ENCODE data around the gene GNAO1.

Gene GNAO1

GRCh38 chr16:56197192-56197992 is 6.1 kb downstream of the GNAO1 start:
- Histone ChIP-seq H3K27me3 (ENCODE audit: control insufficient read depth in 1 of 2, insufficient read depth in 2 of 2, low read length in 2 of 2) (peaks cover 33% of the 10 kb centered on the region in 2 donors), H3K4me1 (ENCODE audit: control insufficient read depth in 1 of 2, insufficient read depth in 2 of 2, low read length in 2 of 2) (peaks cover 0 to 19% of the 10 kb centered on the region in 2 donors), H3K9me3 (ENCODE audit: control insufficient read depth in 1 of 2, low read length in 2 of 2) (no peaks in the 10 kb centered on the region), H3K4me3 (ENCODE audit: low read depth in 1 of 2, low read length in 2 of 2) (no peak overlapping the region), H3K27ac (ENCODE audit: low read depth, low read length) (no peak overlapping the region), H3K36me3 (ENCODE audit: control insufficient read depth in 1 of 2, insufficient read depth in 2 of 2, low read length in 2 of 2) (no peaks in the 10 kb centered on the region), H3K9ac (ENCODE audit: low read depth in 1 of 2, low read length in 2 of 2) (no peak overlapping the region)

GRCh38 chr16:56198006-56198754 is 6.9 kb downstream of the GNAO1 start:
- no peaks in the 10 kb centered on the region for H3K9me3 ChIP-seq (ENCODE audit: control insufficient read depth in 1 of 2, low read length in 2 of 2)
- H3K27me3 ChIP-seq (ENCODE audit: control insufficient read depth in 1 of 2, insufficient read depth in 2 of 2, low read length in 2 of 2): peaks cover 26% of the 10 kb centered on the region in 2 donors
- H3K4me3 ChIP-seq (ENCODE audit: low read depth in 1 of 2, low read length in 2 of 2): no peak overlapping the region
- H3K9ac ChIP-seq (ENCODE audit: low read depth in 1 of 2, low read length in 2 of 2): no peak overlapping the region
- H3K4me1 ChIP-seq (ENCODE audit: control insufficient read depth in 1 of 2, insufficient read depth in 2 of 2, low read length in 2 of 2): peaks cover 0 to 20% of the 10 kb centered on the region in 2 donors
- no peaks in the 10 kb centered on the region for H3K36me3 ChIP-seq (ENCODE audit: control insufficient read depth in 1 of 2, insufficient read depth in 2 of 2, low read length in 2 of 2)
- no peak overlapping the region for H3K27ac ChIP-seq (ENCODE audit: low read depth, low read length)

GRCh38 chr16:56198755-56199114 is 7.4 kb downstream of the GNAO1 start:
- Histone ChIP-seq H3K4me3 (ENCODE audit: low read depth in 1 of 2, low read length in 2 of 2) (no peak overlapping the region), H3K4me1 (ENCODE audit: control insufficient read depth in 1 of 2, insufficient read depth in 2 of 2, low read length in 2 of 2) (peaks cover 0 to 18% of the 10 kb centered on the region in 2 donors)

GRCh38 chr16:56199164-56199563 is 7.9 kb downstream of the GNAO1 start:
- Histone ChIP-seq H3K36me3 (ENCODE audit: control insufficient read depth in 1 of 2, insufficient read depth in 2 of 2, low read length in 2 of 2) (no peaks in the 10 kb centered on the region), H3K27ac (ENCODE audit: low read depth, low read length) (no peak overlapping the region), H3K9me3 (ENCODE audit: control insufficient read depth in 1 of 2, low read length in 2 of 2) (no peaks in the 10 kb centered on the region), H3K27me3 (ENCODE audit: control insufficient read depth in 1 of 2, insufficient read depth in 2 of 2, low read length in 2 of 2) (peaks cover 16% of the 10 kb centered on the region in 2 donors), H3K4me1 (ENCODE audit: control insufficient read depth in 1 of 2, insufficient read depth in 2 of 2, low read length in 2 of 2) (peaks cover 0 to 14% of the 10 kb centered on the region in 2 donors), H3K9ac (ENCODE audit: low read depth in 1 of 2, low read length in 2 of 2) (no peak overlapping the region), H3K4me3 (ENCODE audit: low read depth in 1 of 2, low read length in 2 of 2) (no peak overlapping the region)

More at GRCh38 chr16:56198755-56199114, 7.4 kb downstream of the GNAO1 start:
- Histone ChIP-seq H3K36me3 (ENCODE audit: control insufficient read depth in 1 of 2, insufficient read depth in 2 of 2, low read length in 2 of 2) (no peaks in the 10 kb centered on the region), H3K27ac (ENCODE audit: low read depth, low read length) (no peak overlapping the region), H3K9ac (ENCODE audit: low read depth in 1 of 2, low read length in 2 of 2) (no peak overlapping the region), H3K27me3 (ENCODE audit: control insufficient read depth in 1 of 2, insufficient read depth in 2 of 2, low read length in 2 of 2) (peaks cover 20% of the 10 kb centered on the region in 2 donors), H3K9me3 (ENCODE audit: control insufficient read depth in 1 of 2, low read length in 2 of 2) (no peaks in the 10 kb centered on the region)

GRCh38 chr16:56201030-56201429 is 9.7 kb downstream of the GNAO1 start:
- Histone ChIP-seq H3K27me3 (ENCODE audit: control insufficient read depth in 1 of 2, insufficient read depth in 2 of 2, low read length in 2 of 2) (peaks cover 5 to 6% of the 10 kb centered on the region in 2 donors), H3K9me3 (ENCODE audit: control insufficient read depth in 1 of 2, low read length in 2 of 2) (no peaks in the 10 kb centered on the region), H3K27ac (ENCODE audit: low read depth, low read length) (no peak overlapping the region), H3K36me3 (ENCODE audit: control insufficient read depth in 1 of 2, insufficient read depth in 2 of 2, low read length in 2 of 2) (no peaks in the 10 kb centered on the region), H3K9ac (ENCODE audit: low read depth in 1 of 2, low read length in 2 of 2) (no peak overlapping the region), H3K4me3 (ENCODE audit: low read depth in 1 of 2, low read length in 2 of 2) (no peak overlapping the region), H3K4me1 (ENCODE audit: control insufficient read depth in 1 of 2, insufficient read depth in 2 of 2, low read length in 2 of 2) (peaks cover 0 to 13% of the 10 kb centered on the region in 2 donors)

- no peak overlapping the region for H3K27ac ChIP-seq (ENCODE audit: low read depth, low read length)
- H3K9ac ChIP-seq (ENCODE audit: low read depth in 1 of 2, low read length in 2 of 2): no peak overlapping the region
Measured at GRCh38 chr16:56202036-56202435, 10.7 kb downstream of the GNAO1 start.

GRCh38 chr16:56203052-56203451 is 11.8 kb downstream of the GNAO1 start:
- Histone ChIP-seq H3K27ac (ENCODE audit: low read depth, low read length) (no peak overlapping the region), H3K4me3 (ENCODE audit: low read depth in 1 of 2, low read length in 2 of 2) (no peak overlapping the region), H3K9me3 (ENCODE audit: control insufficient read depth in 1 of 2, low read length in 2 of 2) (no peaks in the 10 kb centered on the region), H3K9ac (ENCODE audit: low read depth in 1 of 2, low read length in 2 of 2) (no peak overlapping the region), H3K4me1 (ENCODE audit: control insufficient read depth in 1 of 2, insufficient read depth in 2 of 2, low read length in 2 of 2) (peaks cover 0 to 13% of the 10 kb centered on the region in 2 donors), H3K27me3 (ENCODE audit: control insufficient read depth in 1 of 2, insufficient read depth in 2 of 2, low read length in 2 of 2) (peaks cover 0 to 3% of the 10 kb centered on the region in 2 donors), H3K36me3 (ENCODE audit: control insufficient read depth in 1 of 2, insufficient read depth in 2 of 2, low read length in 2 of 2) (no peaks in the 10 kb centered on the region)

More at GRCh38 chr16:56202036-56202435, 10.7 kb downstream of the GNAO1 start:
- no peaks in the 10 kb centered on the region for H3K36me3 ChIP-seq (ENCODE audit: control insufficient read depth in 1 of 2, insufficient read depth in 2 of 2, low read length in 2 of 2)
- H3K27me3 ChIP-seq (ENCODE audit: control insufficient read depth in 1 of 2, insufficient read depth in 2 of 2, low read length in 2 of 2): peaks cover 2 to 7% of the 10 kb centered on the region in 2 donors
- H3K4me3 ChIP-seq (ENCODE audit: low read depth in 1 of 2, low read length in 2 of 2): no peak overlapping the region
- H3K4me1 ChIP-seq (ENCODE audit: control insufficient read depth in 1 of 2, insufficient read depth in 2 of 2, low read length in 2 of 2): peaks cover 0 to 13% of the 10 kb centered on the region in 2 donors
- H3K9me3 ChIP-seq (ENCODE audit: control insufficient read depth in 1 of 2, low read length in 2 of 2): no peaks in the 10 kb centered on the region

GRCh38 chr16:56204816-56205215 is 13.5 kb downstream of the GNAO1 start:
- H3K36me3 ChIP-seq (ENCODE audit: control insufficient read depth in 1 of 2, insufficient read depth in 2 of 2, low read length in 2 of 2): no peaks in the 10 kb centered on the region

GRCh38 chr16:56206951-56207350 is 15.7 kb downstream of the GNAO1 start:
- Histone ChIP-seq H3K36me3 (ENCODE audit: control insufficient read depth in 1 of 2, insufficient read depth in 2 of 2, low read length in 2 of 2) (no peaks in the 10 kb centered on the region), H3K4me1 (ENCODE audit: control insufficient read depth in 1 of 2, insufficient read depth in 2 of 2, low read length in 2 of 2) (peaks cover 0 to 6% of the 10 kb centered on the region in 2 donors), H3K9ac (ENCODE audit: low read depth in 1 of 2, low read length in 2 of 2) (no peak overlapping the region), H3K27me3 (ENCODE audit: control insufficient read depth in 1 of 2, insufficient read depth in 2 of 2, low read length in 2 of 2) (peaks cover 0 to 3% of the 10 kb centered on the region in 2 donors), H3K9me3 (ENCODE audit: control insufficient read depth in 1 of 2, low read length in 2 of 2) (no peaks in the 10 kb centered on the region), H3K4me3 (ENCODE audit: low read depth in 1 of 2, low read length in 2 of 2) (no peak overlapping the region), H3K27ac (ENCODE audit: low read depth, low read length) (no peak overlapping the region)

More at GRCh38 chr16:56204816-56205215, 13.5 kb downstream of the GNAO1 start:
- Histone ChIP-seq H3K4me3 (ENCODE audit: low read depth in 1 of 2, low read length in 2 of 2) (no peak overlapping the region), H3K27ac (ENCODE audit: low read depth, low read length) (no peak overlapping the region), H3K4me1 (ENCODE audit: control insufficient read depth in 1 of 2, insufficient read depth in 2 of 2, low read length in 2 of 2) (peaks cover 0 to 10% of the 10 kb centered on the region in 2 donors), H3K27me3 (ENCODE audit: control insufficient read depth in 1 of 2, insufficient read depth in 2 of 2, low read length in 2 of 2) (peaks cover 0 to 3% of the 10 kb centered on the region in 2 donors), H3K9ac (ENCODE audit: low read depth in 1 of 2, low read length in 2 of 2) (no peak overlapping the region), H3K9me3 (ENCODE audit: control insufficient read depth in 1 of 2, low read length in 2 of 2) (no peaks in the 10 kb centered on the region)

- Histone ChIP-seq H3K27me3 (ENCODE audit: control insufficient read depth in 1 of 2, insufficient read depth in 2 of 2, low read length in 2 of 2) (peaks cover 0 to 3% of the 10 kb centered on the region in 2 donors), H3K36me3 (ENCODE audit: control insufficient read depth in 1 of 2, insufficient read depth in 2 of 2, low read length in 2 of 2) (no peaks in the 10 kb centered on the region), H3K9ac (ENCODE audit: low read depth in 1 of 2, low read length in 2 of 2) (no peak overlapping the region), H3K4me1 (ENCODE audit: control insufficient read depth in 1 of 2, insufficient read depth in 2 of 2, low read length in 2 of 2) (peaks cover 0 to 2% of the 10 kb centered on the region in 2 donors), H3K27ac (ENCODE audit: low read depth, low read length) (no peak overlapping the region), H3K4me3 (ENCODE audit: low read depth in 1 of 2, low read length in 2 of 2) (no peak overlapping the region), H3K9me3 (ENCODE audit: control insufficient read depth in 1 of 2, low read length in 2 of 2) (no peaks in the 10 kb centered on the region)
Measured at GRCh38 chr16:56207421-56207820, 16.1 kb downstream of the GNAO1 start.

Data from duodenal mucosa (tissue), 2 donors.